Calu3 (cell line): Measurements from ENCODE around the gene TLR8. TPM values are rescaled to one million over a fixed set of nuclear protein-coding genes. Genes with fewer than 3 reads are reported as not detected.

ENCODE experiments used
- BruUV-seq: library from RNA; stranded (reverse); fragments of 400-500 nt; replicated peaks from 2 replicates; lab custom pipeline; 2021; lab: Mats Ljungman, UMichigan
- CTCF ChIA-PET: fragments of 300-600 bp; sonication (Branson Sonifier 250); formaldehyde crosslinking; loops from one replicate; lab custom pipeline; 2022; ENCODE audit warnings: antibody characterized with exemption; lab: Charles Lee
- DNase-seq: peaks from one replicate; pipeline ENCODE4 v3.0.0; 2022
- H3K27ac Mint-ChIP-seq: one replicate; pipeline ENCODE4 v1.8.0; 2022; ENCODE audit warnings: mixed read lengths; ENCODE audit not compliant: unreplicated experiment
- H3K27me3 Mint-ChIP-seq: one replicate; pipeline ENCODE4 v1.8.0; 2022; ENCODE audit warnings: mixed read lengths; ENCODE audit not compliant: unreplicated experiment
- H3K36me3 Mint-ChIP-seq: one replicate; pipeline ENCODE4 v1.8.0; 2022; ENCODE audit warnings: mild to moderate bottlenecking, moderate library complexity, mixed read lengths; ENCODE audit not compliant: insufficient read depth, unreplicated experiment
- H3K4me1 Mint-ChIP-seq: one replicate; pipeline ENCODE4 v1.8.0; 2022; ENCODE audit warnings: mild to moderate bottlenecking, low read depth, mixed read lengths; ENCODE audit not compliant: unreplicated experiment
- H3K4me3 Mint-ChIP-seq: one replicate; pipeline ENCODE4 v1.8.0; 2022; ENCODE audit warnings: mild to moderate bottlenecking, low read depth, moderate library complexity, mixed read lengths; ENCODE audit not compliant: unreplicated experiment
- H3K9me3 Mint-ChIP-seq: one replicate; pipeline ENCODE4 v1.8.0; 2022; ENCODE audit warnings: low read depth, mixed read lengths; ENCODE audit not compliant: unreplicated experiment
- intact Hi-C: fragments of 100-400 bp; cut with micrococcal nuclease; formaldehyde crosslinking; loops from one replicate; pipeline ENCODE4 v1.10.0; 2022; ENCODE audit not compliant: unreplicated experiment
- total RNA-seq: library from RNA; stranded (reverse); gene quantifications from 2 replicates; pipeline ENCODE4 v1.2.3, GENCODE V29; 2022
- TF ChIP-seq, protein P1 (sequence below): fragments of 200-600 bp; IDR thresholded peaks from one replicate; pipeline ENCODE4 v1.8.0; 2022; ENCODE audit warnings: antibody characterized with exemption; ENCODE audit not compliant: unreplicated experiment

Gene TLR8
- total RNA-seq, 1 experiment from 2014 or later: not detected

DNA sequence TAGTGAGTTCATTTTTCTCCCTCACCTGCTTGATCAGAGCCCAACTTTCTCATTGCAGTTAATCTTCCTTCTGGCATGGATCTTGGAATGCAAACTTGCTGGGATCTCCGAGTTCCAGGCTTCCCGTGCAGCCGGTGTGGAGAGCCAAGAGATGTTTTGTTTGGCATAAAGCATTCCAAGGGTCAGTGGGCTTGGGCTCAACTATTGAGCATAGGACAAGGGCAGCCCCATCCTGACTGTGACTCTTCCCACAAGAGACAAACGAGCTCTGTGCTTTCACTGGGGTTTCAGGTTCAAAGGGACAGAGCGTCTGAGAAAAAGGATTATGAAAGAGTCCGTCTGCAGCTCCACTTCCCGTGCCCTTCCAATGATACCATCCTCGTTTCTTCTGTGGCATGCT lies 29.0 kb upstream of the TLR8 start:
- no TSS peak for BruUV-seq

DNA sequence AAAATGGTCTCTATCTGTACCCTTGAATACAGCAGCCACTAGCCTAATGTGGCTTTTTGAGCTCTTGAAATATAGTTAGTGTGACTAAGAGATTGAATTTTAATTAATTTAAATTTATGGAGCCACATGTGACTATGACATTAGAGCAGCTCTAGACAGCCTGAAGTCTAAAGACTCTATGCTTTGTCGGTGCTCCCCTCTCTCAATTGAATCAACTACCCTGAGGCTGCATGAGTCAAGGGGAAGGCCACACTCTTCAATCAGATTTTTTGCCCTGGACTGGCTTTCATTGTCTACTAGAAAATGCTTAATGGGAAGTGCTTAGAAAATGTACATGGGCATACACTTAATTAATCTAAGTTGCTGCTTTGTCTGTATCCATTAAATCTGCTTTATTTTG lies 27.9 kb upstream of the TLR8 start:
- intact Hi-C loops: no loop called here
- TF ChIP-seq, protein P1, sequence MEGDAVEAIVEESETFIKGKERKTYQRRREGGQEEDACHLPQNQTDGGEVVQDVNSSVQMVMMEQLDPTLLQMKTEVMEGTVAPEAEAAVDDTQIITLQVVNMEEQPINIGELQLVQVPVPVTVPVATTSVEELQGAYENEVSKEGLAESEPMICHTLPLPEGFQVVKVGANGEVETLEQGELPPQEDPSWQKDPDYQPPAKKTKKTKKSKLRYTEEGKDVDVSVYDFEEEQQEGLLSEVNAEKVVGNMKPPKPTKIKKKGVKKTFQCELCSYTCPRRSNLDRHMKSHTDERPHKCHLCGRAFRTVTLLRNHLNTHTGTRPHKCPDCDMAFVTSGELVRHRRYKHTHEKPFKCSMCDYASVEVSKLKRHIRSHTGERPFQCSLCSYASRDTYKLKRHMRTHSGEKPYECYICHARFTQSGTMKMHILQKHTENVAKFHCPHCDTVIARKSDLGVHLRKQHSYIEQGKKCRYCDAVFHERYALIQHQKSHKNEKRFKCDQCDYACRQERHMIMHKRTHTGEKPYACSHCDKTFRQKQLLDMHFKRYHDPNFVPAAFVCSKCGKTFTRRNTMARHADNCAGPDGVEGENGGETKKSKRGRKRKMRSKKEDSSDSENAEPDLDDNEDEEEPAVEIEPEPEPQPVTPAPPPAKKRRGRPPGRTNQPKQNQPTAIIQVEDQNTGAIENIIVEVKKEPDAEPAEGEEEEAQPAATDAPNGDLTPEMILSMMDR: no peak
- Mint-ChIP-seq H3K9me3 (no peaks in the 10 kb centered on the region), H3K27me3 (peaks cover 21% of the 10 kb centered on the region), H3K27ac (no peak overlapping the region), H3K4me1 (no peaks in the 10 kb centered on the region), H3K4me3 (no peak overlapping the region), H3K36me3 (no peaks in the 10 kb centered on the region)
- DNase-seq: no peak
- BruUV-seq: no TSS peak
- CTCF ChIA-PET: no interaction called here

More for the DNA sequence above, 29.0 kb upstream of the TLR8 start:
- Mint-ChIP-seq H3K4me1 (no peaks in the 10 kb centered on the region), H3K9me3 (no peaks in the 10 kb centered on the region), H3K27me3 (peaks cover 10% of the 10 kb centered on the region), H3K4me3 (no peak overlapping the region), H3K36me3 (no peaks in the 10 kb centered on the region), H3K27ac (no peak overlapping the region)
- intact Hi-C loops: no loop called here
- TF ChIP-seq, protein P1: no peak
- CTCF ChIA-PET: interaction anchor here (0.6 to 0.7 kb wide), 2 partner anchors 331 to 976 kb away, joined by 3 read pairs; no protein-coding TSS in a partner anchor
- DNase-seq: no peak

DNA sequence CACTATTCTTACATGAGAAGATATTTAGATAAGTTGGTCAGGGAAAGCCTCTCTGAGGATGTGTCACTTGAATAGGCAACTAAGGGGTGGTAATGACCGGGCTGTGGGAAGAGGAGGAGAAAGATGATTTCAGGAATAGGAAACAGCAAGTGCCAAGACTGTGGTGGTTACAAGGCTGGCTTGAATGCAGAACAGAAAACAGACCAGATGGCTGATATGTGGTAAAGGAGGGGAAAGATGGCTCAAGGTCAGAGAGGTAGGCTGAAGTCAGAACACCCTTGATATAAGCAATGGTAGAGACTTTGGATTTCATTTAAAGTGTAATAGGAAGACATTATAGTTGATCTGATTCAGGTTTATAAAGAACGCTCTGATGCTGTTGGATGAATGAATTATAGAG lies 24.5 kb upstream of the TLR8 start:
- no peak for DNase-seq
- no peaks in the 10 kb centered on the region for H3K36me3 Mint-ChIP-seq
- CTCF ChIA-PET: no interaction called here
- no TSS peak for BruUV-seq
- H3K27ac Mint-ChIP-seq: no peak overlapping the region
- intact Hi-C loops: no loop called here
- peaks cover 50% of the 10 kb centered on the region for H3K27me3 Mint-ChIP-seq
- TF ChIP-seq, protein P1: no peak
- H3K9me3 Mint-ChIP-seq: no peaks in the 10 kb centered on the region
- H3K4me3 Mint-ChIP-seq: no peak overlapping the region
- H3K4me1 Mint-ChIP-seq: no peaks in the 10 kb centered on the region

DNA sequence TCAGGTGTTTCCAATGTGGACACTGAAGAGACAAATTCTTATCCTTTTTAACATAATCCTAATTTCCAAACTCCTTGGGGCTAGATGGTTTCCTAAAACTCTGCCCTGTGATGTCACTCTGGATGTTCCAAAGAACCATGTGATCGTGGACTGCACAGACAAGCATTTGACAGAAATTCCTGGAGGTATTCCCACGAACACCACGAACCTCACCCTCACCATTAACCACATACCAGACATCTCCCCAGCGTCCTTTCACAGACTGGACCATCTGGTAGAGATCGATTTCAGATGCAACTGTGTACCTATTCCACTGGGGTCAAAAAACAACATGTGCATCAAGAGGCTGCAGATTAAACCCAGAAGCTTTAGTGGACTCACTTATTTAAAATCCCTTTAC lies 20.9 kb upstream of the TLR8 start:
- H3K4me3 Mint-ChIP-seq: no peak overlapping the region
- intact Hi-C loops: no loop called here

More for the DNA sequence above, 20.9 kb upstream of the TLR8 start:
- Mint-ChIP-seq H3K9me3 (no peaks in the 10 kb centered on the region), H3K4me1 (no peaks in the 10 kb centered on the region), H3K36me3 (no peaks in the 10 kb centered on the region), H3K27ac (no peak overlapping the region), H3K27me3 (peaks cover 51% of the 10 kb centered on the region)
- CTCF ChIA-PET: no interaction called here
- TF ChIP-seq, protein P1: no peak
- no TSS peak for BruUV-seq
- no peak for DNase-seq
